Loucy (cell line): ENCODE results near the gene SYT2.
"Not testable (repeated sequence)": the region's sequence is repeated elsewhere in the genome, so short reads cannot be mapped to it uniquely, and the experiment has no call there.

Experiments used
- CTCF ChIP-seq: fragments of 200-600 bp; sonication (generic); conservative IDR thresholded peaks from 2 replicates; pipeline ENCODE4 v1.5.1; 2014; ENCODE audit warnings: mild to moderate bottlenecking, antibody characterized with exemption, low read length
- EZH2phosphoT487 ChIP-seq: fragments of 200-600 bp; IDR thresholded peaks from 2 replicates; pipeline ENCODE4 v1.6.1; 2018; ENCODE audit warnings: antibody characterized with exemption, mild to moderate bottlenecking, moderate library complexity, borderline replicate concordance

GRCh38 chr1:202637321-202638018 lies 72.8 kb downstream of the SYT2 start:
- not testable (repeated sequence) for TF ChIP-seq CTCF, EZH2phosphoT487
